ENCODE results near the gene SAP30L. TPM values are rescaled to one million over a fixed set of nuclear protein-coding genes. Genes with fewer than 3 reads are reported as not detected.

Gene SAP30L
- total and polyA plus RNA-seq, 7 donors: 17.8 to 51.7 (median 36.0) TPM

DNA sequence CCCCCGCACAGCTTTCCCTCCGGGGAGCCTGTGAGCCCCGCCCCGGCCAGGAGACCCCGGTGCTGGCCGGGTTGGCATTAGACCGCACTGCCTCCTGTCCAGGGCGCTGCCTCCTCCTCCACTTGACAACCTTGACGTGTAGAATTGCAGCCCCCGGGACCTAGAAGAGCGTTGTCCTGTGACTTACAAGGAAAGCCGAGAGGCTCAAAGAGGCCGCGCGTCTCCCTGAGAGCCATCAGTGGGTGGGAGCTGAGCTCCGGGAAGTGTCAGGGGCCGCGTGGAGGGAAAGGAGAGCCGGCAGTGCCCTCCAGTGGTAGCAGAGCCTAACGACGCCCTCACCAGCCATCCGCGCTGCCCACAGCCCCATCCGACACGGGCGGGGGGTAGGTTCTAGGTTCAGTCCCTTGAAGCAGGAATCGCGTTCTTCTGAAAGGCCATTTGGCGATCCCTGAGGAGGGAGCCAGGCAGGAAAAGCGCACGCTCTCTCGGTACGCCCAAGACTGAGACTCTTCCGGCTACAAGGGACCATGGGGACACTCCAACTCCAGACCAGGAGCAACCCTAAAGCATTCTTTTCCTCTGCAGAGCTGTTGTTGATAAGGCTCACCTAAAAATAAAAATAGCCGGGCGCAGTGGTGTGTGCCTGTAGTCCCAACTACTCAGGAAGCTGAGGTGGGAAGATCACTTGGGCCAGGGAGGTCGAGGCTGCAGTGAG, 40.6 kb upstream of the SAP30L start:
- peaks cover 0 to 16% (median 12%) of the 10 kb centered on the region in 4 donors for H3K4me1 ChIP-seq
- 4 to 8% methylated on average over 37 of the region's 37 CpGs for WGBS, 2 donors
- peak overlapping the region in 3 of 4 donors; percentile 17 to 46 (median 38) for H3K4me3 ChIP-seq
- TF ChIP-seq POLR2AphosphoS5 (IDR thresholded peaks at IDR 0.05): no peak
- TF ChIP-seq POLR2A (IDR thresholded peaks at IDR 0.05): no peak
- no peak for TF ChIP-seq EP300 (IDR thresholded peaks at IDR 0.05)
- peak; percentile 80 to 91 (median 81) for TF ChIP-seq CTCF (IDR thresholded peaks at IDR 0.05)
- peaks cover 0 to 7% (median 0%) of the 10 kb centered on the region in 4 donors for H3K36me3 ChIP-seq
- intact Hi-C loops (cut with DNase I): loop anchor here (1.0 kb wide), 1 partner anchor 333 kb away; no protein-coding TSS in a partner anchor
- DNase-seq: peak; percentile 90
- no peaks in the 10 kb centered on the region for H3K9me3 ChIP-seq
- peak overlapping the region in 1 of 4 donors; percentile 32 for H3K27ac ChIP-seq
- no peaks in the 10 kb centered on the region for H3K27me3 ChIP-seq

GRCh38 chr5:154406231-154406630, 39.6 kb upstream of the SAP30L start:
- Histone ChIP-seq H3K4me1 (peaks cover 0 to 16% (median 12%) of the 10 kb centered on the region in 4 donors), H3K27ac (no peak overlapping the region), H3K36me3 (peaks cover 0 to 17% (median 7%) of the 10 kb centered on the region in 4 donors), H3K9me3 (no peaks in the 10 kb centered on the region), H3K27me3 (no peaks in the 10 kb centered on the region), H3K4me3 (no peak overlapping the region)
- TF ChIP-seq POLR2AphosphoS5 (IDR thresholded peaks at IDR 0.05): no peak
- TF ChIP-seq CTCF (IDR thresholded peaks at IDR 0.05): no peak
- TF ChIP-seq POLR2A (IDR thresholded peaks at IDR 0.05): no peak
- no peak for TF ChIP-seq EP300 (IDR thresholded peaks at IDR 0.05)
- WGBS, 2 donors: 23 to 74% methylated on average over 8 of the region's 8 CpGs
- intact Hi-C loops (cut with DNase I): no loop called here
- DNase-seq: peak; percentile 49

- Histone ChIP-seq H3K9me3 (no peaks in the 10 kb centered on the region), H3K4me1 (peaks cover 0 to 16% (median 12%) of the 10 kb centered on the region in 4 donors), H3K36me3 (peaks cover 0 to 23% (median 9%) of the 10 kb centered on the region in 4 donors), H3K4me3 (no peak overlapping the region), H3K27ac (no peak overlapping the region), H3K27me3 (no peaks in the 10 kb centered on the region)
- 93 to 96% methylated on average over 4 of the region's 4 CpGs for WGBS, 2 donors
- DNase-seq: no peak
- TF ChIP-seq POLR2A (IDR thresholded peaks at IDR 0.05) (no peak), EP300 (IDR thresholded peaks at IDR 0.05) (no peak), CTCF (IDR thresholded peaks at IDR 0.05) (no peak), POLR2AphosphoS5 (IDR thresholded peaks at IDR 0.05) (no peak)
- intact Hi-C loops (cut with DNase I): no loop called here
Measured at GRCh38 chr5:154406826-154407225, 39.0 kb upstream of the SAP30L start.

- intact Hi-C loops (cut with DNase I): no loop called here
Measured at GRCh38 chr5:154408811-154409210, 37.0 kb upstream of the SAP30L start.

More at GRCh38 chr5:154408811-154409210, 37.0 kb upstream of the SAP30L start:
- Histone ChIP-seq H3K4me1 (peaks cover 0 to 16% (median 12%) of the 10 kb centered on the region in 4 donors), H3K27ac (no peak overlapping the region), H3K36me3 (peaks cover 0 to 41% (median 14%) of the 10 kb centered on the region in 4 donors), H3K9me3 (no peaks in the 10 kb centered on the region), H3K4me3 (no peak overlapping the region), H3K27me3 (no peaks in the 10 kb centered on the region)
- WGBS, 2 donors: 95 to 96% methylated on average over 6 of the region's 6 CpGs
- DNase-seq: peak; percentile 33
- TF ChIP-seq EP300 (IDR thresholded peaks at IDR 0.05): no peak
- no peak for TF ChIP-seq POLR2AphosphoS5 (IDR thresholded peaks at IDR 0.05)
- TF ChIP-seq CTCF (IDR thresholded peaks at IDR 0.05): no peak
- no peak for TF ChIP-seq POLR2A (IDR thresholded peaks at IDR 0.05)

Measured in sigmoid colon (tissue), 7 donors.